Stomach (tissue), 4 donors: ENCODE data around the gene UNC45A.

Source experiments
- CTCF ChIP-seq, 7 experiments: fragments of 450-650 bp in 4 of 7; fragments of 200-600 bp in 3 of 7; sonication (generic) in 3 of 7; IDR thresholded peaks; one replicate each; pipeline ENCODE4 v1.5.1; 2016 to 2019; ENCODE audit warnings: antibody characterized with exemption in 7 of 7, control low read depth in 2 of 7, mild to moderate bottlenecking in 1 of 7
- POLR2AphosphoS5 ChIP-seq, 3 donors: sonication (generic); formaldehyde crosslinking; IDR thresholded peaks; one replicate each; pipeline ENCODE4 v1.6.1; 2016; ENCODE audit warnings: antibody characterized with exemption in 3 of 3

DNA sequence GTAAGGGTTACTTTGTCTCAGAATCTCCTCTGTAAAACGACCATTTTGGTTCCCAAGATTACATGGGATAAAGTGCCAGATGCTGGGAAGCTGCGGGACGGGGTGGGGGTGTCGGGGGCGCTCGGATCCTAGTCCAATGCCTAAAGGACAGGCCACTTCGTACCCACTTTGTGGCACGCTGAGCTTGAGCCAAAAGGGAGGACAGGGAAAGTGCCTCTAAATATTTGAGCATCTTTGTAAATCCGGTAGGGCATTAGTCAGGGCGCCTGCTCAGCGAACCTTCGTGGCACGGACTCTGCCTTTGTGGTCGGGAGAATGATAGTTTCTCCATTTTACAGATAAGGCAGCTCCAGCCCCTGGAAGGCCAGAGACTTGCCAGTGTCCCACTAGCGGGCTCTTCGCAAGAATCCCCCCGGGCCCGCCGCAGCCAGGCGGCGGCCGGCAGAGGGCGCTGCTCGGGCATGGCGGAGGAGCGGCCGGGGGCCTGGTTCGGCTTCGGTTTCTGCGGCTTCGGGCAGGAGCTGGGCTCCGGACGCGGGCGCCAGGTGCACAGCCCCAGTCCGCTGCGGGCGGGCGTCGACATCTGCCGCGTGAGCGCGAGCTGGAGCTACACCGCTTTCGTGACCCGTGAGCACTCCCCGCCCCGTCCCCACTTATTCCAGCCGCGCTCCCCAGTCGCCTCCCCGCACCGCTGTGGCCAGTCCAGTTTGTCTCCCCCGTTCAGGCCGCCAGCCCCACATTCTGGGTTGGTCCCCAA lies 21.4 kb downstream of the UNC45A start:
- TF ChIP-seq POLR2AphosphoS5 (IDR thresholded peaks at IDR 0.05) (peak in 1 of 3 donors; percentile 29), CTCF (IDR thresholded peaks at IDR 0.05) (peak in 5 of 7 experiments; percentile 66 to 99 (median 93))
